GM12892 (cell line): ENCODE results near the gene KMT2C.
"Not testable (repeated sequence)": the region's sequence is repeated elsewhere in the genome, so short reads cannot be mapped to it uniquely, and the experiment has no call there.

Experiments used
- POLR2AphosphoS5 ChIP-seq: IDR thresholded peaks from 2 replicates; pipeline ENCODE4 v1.6.1; 2011; ENCODE audit warnings: low read depth, low read length, control low read depth
- TAF1 ChIP-seq: IDR thresholded peaks from 2 replicates; pipeline ENCODE4 v1.6.1; 2011; ENCODE audit warnings: low read depth, mild to moderate bottlenecking, control low read depth, low read length, borderline replicate concordance

- TF ChIP-seq POLR2AphosphoS5, TAF1: not testable (repeated sequence)
These were observed 84.1 kb downstream of the KMT2C start for GRCh38 chr7:152351747-152352146.
